OCI-LY1 (cell line): ENCODE results near the gene FDX1.

Experiments used
- EZH2 ChIP-seq: fragments of 200-600 bp; sonication (generic), shearing (Covaris generic); IDR thresholded peaks from 2 replicates; pipeline ENCODE4 v1.8.0; 2017; ENCODE audit warnings: borderline replicate concordance, mixed run types, mild to moderate bottlenecking, antibody characterized with exemption, low read length, moderate library complexity, mixed read lengths
- TF ChIP-seq, protein P1 (sequence below): fragments of 200-600 bp; sonication (generic), shearing (Covaris generic); IDR thresholded peaks from 2 replicates; pipeline ENCODE4 v1.5.1; 2017; ENCODE audit warnings: mild to moderate bottlenecking, antibody characterized with exemption, low read length, moderate library complexity, mixed read lengths

DNA sequence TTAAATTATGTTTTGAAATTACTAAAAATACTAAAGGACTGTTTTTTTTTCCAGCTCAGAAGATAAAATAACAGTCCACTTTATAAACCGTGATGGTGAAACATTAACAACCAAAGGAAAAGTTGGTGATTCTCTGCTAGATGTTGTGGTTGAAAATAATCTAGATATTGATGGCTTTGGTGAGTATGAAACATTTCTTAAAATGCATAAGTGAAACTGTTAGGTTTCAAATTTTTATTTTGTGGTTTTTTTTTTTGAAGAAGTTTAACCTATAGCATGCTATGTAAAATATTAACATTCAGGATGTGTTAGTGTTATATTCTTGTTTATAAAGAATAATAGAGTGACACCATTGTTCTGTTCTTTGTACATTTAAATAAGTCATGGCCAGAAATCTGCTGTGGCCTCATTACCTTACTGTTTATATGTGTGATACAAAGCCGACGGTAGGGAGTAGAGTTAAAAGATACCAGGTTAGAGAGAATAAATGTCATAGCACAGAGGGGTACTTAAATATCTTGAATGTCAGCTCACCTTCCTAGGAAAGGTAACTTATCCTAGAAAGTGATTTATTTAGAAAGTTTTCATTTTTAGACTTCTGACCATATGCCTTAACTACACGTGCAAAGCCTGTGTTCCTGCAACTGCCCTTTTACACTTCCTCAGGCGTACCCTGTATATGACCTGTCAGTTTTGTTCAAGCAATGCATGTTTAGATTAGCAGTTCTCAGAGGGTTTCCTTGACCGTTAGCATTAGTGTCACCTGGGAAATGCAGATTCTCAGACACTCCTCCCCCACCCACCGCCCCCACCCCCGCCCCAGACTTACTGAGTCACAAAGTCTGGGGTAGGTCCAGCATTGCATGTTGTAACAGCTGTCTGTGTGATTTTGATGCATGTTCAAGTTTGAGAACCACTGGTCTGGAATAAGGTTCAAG lies 6.3 kb downstream of the FDX1 start:
- TF ChIP-seq, protein P1, sequence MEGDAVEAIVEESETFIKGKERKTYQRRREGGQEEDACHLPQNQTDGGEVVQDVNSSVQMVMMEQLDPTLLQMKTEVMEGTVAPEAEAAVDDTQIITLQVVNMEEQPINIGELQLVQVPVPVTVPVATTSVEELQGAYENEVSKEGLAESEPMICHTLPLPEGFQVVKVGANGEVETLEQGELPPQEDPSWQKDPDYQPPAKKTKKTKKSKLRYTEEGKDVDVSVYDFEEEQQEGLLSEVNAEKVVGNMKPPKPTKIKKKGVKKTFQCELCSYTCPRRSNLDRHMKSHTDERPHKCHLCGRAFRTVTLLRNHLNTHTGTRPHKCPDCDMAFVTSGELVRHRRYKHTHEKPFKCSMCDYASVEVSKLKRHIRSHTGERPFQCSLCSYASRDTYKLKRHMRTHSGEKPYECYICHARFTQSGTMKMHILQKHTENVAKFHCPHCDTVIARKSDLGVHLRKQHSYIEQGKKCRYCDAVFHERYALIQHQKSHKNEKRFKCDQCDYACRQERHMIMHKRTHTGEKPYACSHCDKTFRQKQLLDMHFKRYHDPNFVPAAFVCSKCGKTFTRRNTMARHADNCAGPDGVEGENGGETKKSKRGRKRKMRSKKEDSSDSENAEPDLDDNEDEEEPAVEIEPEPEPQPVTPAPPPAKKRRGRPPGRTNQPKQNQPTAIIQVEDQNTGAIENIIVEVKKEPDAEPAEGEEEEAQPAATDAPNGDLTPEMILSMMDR = no peak
- no peak for TF ChIP-seq EZH2
